ENCODE results near the gene SH2B3. TPM values are rescaled to one million over a fixed set of nuclear protein-coding genes. Genes with fewer than 3 reads are reported as not detected.
A peak's percentile ranks its signal among the peaks of the same experiment; 100 is the strongest.

The SH2B3 gene
- total and polyA plus RNA-seq, 9 of the 15 experiments (the other 6 are each of a cell fraction or from before 2014, with no cell fraction given): 10.8 to 75.3 (median 37.4) TPM

- TF ChIP-seq MCM7 (IDR thresholded peaks at IDR 0.05): peak in 1 of 2 experiments; percentile 90; a peak in 1 of 4 replicates
These were observed 3.3 kb upstream of the SH2B3 start (continued) for GRCh38 chr12:111402490-111402824.

GRCh38 chr12:111404362-111405148 lies 1.2 kb upstream of the SH2B3 start:
- H3K27me3 ChIP-seq (ENCODE audit: control insufficient read depth in 2 of 2, insufficient read depth in 2 of 2, low read length in 2 of 2): no peaks in the 10 kb centered on the region; a peak in 1 of 5 replicates
- H2AFZ ChIP-seq (ENCODE audit: low read depth, low read length): peak overlapping the region; percentile 79
- H3K4me3 ChIP-seq: peak overlapping the region; percentile 93
- peak; percentile 78 for FAIRE-seq
- whole genome bisulfite sequencing (ENCODE audit: insufficient coverage, low coverage, missing lambda C conversion rate): 15% methylated on average over 17 of the region's 21 CpGs
- peaks cover 38% of the 10 kb centered on the region for H3K79me2 ChIP-seq (ENCODE audit: control insufficient read depth, insufficient read depth, low read length)
- H3K4me2 ChIP-seq (ENCODE audit: insufficient read depth, low read length): peak overlapping the region; percentile 87
- peak; percentile 57 for ATAC-seq
- peak overlapping the region; percentile 97 for H3K27ac ChIP-seq (ENCODE audit: extremely low read depth, low read depth, low read length)
- ChIA-PET POLR2A (interaction anchor here (0.6 to 1.9 kb wide), 15 partner anchors 9 to 988 kb away, joined by 3 to 9 read pairs (median 3); no protein-coding TSS in a partner anchor), CTCF (ENCODE audit: low intra/inter-chr PET ratio) (no interaction called here)
- H3K9ac ChIP-seq (ENCODE audit: insufficient read depth in 1 of 2, low read depth in 2 of 2, low read length in 2 of 2): peak overlapping the region; percentile 97 to 98
- peak; percentile 83 to 94 (median 86) for DNase-seq (ENCODE audit: extremely low read depth in 1 of 4, low spot score in 3 of 4)
- in situ Hi-C loops (cut with MboI) (loop anchor here (5.0 kb wide), 1 partner anchor 268 kb away; no protein-coding TSS in a partner anchor), intact Hi-C loops (cut with micrococcal nuclease) (loop anchor here (5.0 kb wide), 2 partner anchors 193 to 283 kb away; partner anchors contain the start of genes ACAD10, ATXN2 and BRAP)
- BruUV-seq (replicated peaks): TSS peak; percentile 94
- peaks cover 21% of the 10 kb centered on the region for H3K36me3 ChIP-seq (ENCODE audit: control insufficient read depth, insufficient read depth, low read length)
- no peaks in the 10 kb centered on the region for H3K9me3 ChIP-seq (replicated peaks; ENCODE audit: control insufficient read depth, insufficient read depth, low read depth, low read length)
- peaks cover 26% of the 10 kb centered on the region for H4K20me1 ChIP-seq (replicated peaks; ENCODE audit: control insufficient read depth, insufficient read depth, low read length)
- H3K4me1 ChIP-seq (replicated peaks in 1 of 2; ENCODE audit: control insufficient read depth in 2 of 2, insufficient read depth in 2 of 2, low read length in 2 of 2): peaks cover 44 to 69% of the 10 kb centered on the region in 2 experiments
- H3K9me1 ChIP-seq (ENCODE audit: control insufficient read depth, insufficient read depth, low read length): peaks cover 7% of the 10 kb centered on the region
- TF ChIP-seq LEF1 (IDR thresholded peaks at IDR 0.05) (peak; percentile 89), CC2D1A (IDR thresholded peaks at IDR 0.05) (peak; percentile 16; the same call in 1 of the 2 replicates), NCOA1 (IDR thresholded peaks at IDR 0.05; ENCODE audit: low read depth) (no peak), FOXA1 (IDR thresholded peaks at IDR 0.05; ENCODE audit: borderline replicate concordance) (no peak), ZNF133 (CRISPR knock-in tag; IDR thresholded peaks at IDR 0.05) (no peak), RBM39 (optimal IDR thresholded peaks at IDR 0.05; ENCODE audit: low read depth, low read length) (peak; percentile 27), NCOR1 (IDR thresholded peaks at IDR 0.05) (no peak; the same call in 1 of the 2 replicates), FOSL1 (tag; conservative IDR thresholded peaks at IDR 0.05) (peak; percentile 59; the same call in 1 of the 2 replicates), ESRRA (IDR thresholded peaks at IDR 0.05; ENCODE audit: borderline replicate concordance, low read depth) (peak; percentile 80), ZNF592 (IDR thresholded peaks at IDR 0.05) (peak; percentile 70), ZNF311 (CRISPR knock-in tag; IDR thresholded peaks at IDR 0.05) (0 out of 2 replicates have a peak, but pooled peaks have one; percentile 23), ZNF507 (tag; conservative IDR thresholded peaks at IDR 0.05) (no peak), SMARCA5 (IDR thresholded peaks at IDR 0.05) (no peak), ELF2 (CRISPR knock-in tag; IDR thresholded peaks at IDR 0.05) (0 out of 2 replicates have a peak, but pooled peaks have one; percentile 54), KAT7 (CRISPR knock-in tag; IDR thresholded peaks at IDR 0.05; ENCODE audit: borderline replicate concordance) (no peak)
